HepG2 (cell line): ENCODE measurements around the gene ABCB7. TPM values are rescaled to one million over a fixed set of nuclear protein-coding genes. Genes with fewer than 3 reads are reported as not detected.

Experiments
- ATAC-seq: fragments of 200-7000 bp; cut with Tn5 transposase; 3 replicates; pipeline ENCODE4 v1.9.1; 2020; ENCODE audit warnings: mild to moderate bottlenecking, moderate library complexity
- Bru-seq: library from RNA; stranded (reverse); fragments of 400-500 nt; gene quantifications from one replicate; lab custom pipeline; 2021; lab: Mats Ljungman, UMichigan
- BruChase-seq, 2 experiments: library from RNA; stranded (reverse); fragments of 400-500 nt; gene quantifications; one replicate each; lab custom pipeline; 2021; lab: Mats Ljungman, UMichigan
- BruUV-seq: library from RNA; stranded (reverse); fragments of 400-500 nt; replicated peaks from 2 replicates; lab custom pipeline; 2021; lab: Mats Ljungman, UMichigan
- CTCF ChIA-PET: fragments of 300-600 bp; formaldehyde crosslinking; extraction: SDS; loops from one replicate; lab custom pipeline; 2021; ENCODE audit warnings: low total read pairs, inconsistent platforms, low intra/inter-chr PET ratio; lab: Yijun Ruan, JAX
- POLR2A ChIA-PET: fragments of 350-600 bp; sonication (Branson Sonifier 250); formaldehyde crosslinking; loops from one replicate; lab custom pipeline; 2020; ENCODE audit warnings: antibody characterized with exemption, inconsistent platforms; lab: Yijun Ruan, JAX
- DNase-seq: peaks from one replicate; pipeline ENCODE4 v3.0.0-alpha.2; 2015; ENCODE audit warnings: low spot score
- FAIRE-seq: peaks from 3 replicates; lab custom pipeline; 2011; peaks lifted over from hg19 to GRCh38; lab: Jason Lieb, UNC
- H2AFZ ChIP-seq: one replicate; pipeline ENCODE4 v1.6.1; 2011; ENCODE audit warnings: low read length, inconsistent platforms
- H3K27ac ChIP-seq: fragments of 300-600 bp; 3 replicates; pipeline ENCODE4 v1.8.0; 2011; ENCODE audit warnings: mixed run types, mild to moderate bottlenecking, mixed read lengths, low read length, inconsistent platforms; ENCODE audit not compliant: insufficient read depth; ENCODE audit errors: extremely low read length
- H3K27me3 ChIP-seq, 2 experiments: fragments of 200-600 bp in 1 of 2; 2 replicates in 1 of 2; 3 replicates in 1 of 2; pipeline versions ENCODE4 v1.6.0 to v1.8.0; 2011; ENCODE audit warnings: low read length in 2 of 2, mild to moderate bottlenecking in 2 of 2, moderate library complexity in 2 of 2, inconsistent platforms in 1 of 2; ENCODE audit not compliant: insufficient read depth in 2 of 2, control insufficient read depth in 1 of 2
- H3K36me3 ChIP-seq, 2 experiments: fragments of 200-600 bp in 1 of 2; replicated peaks in 1 of 2; 2 replicates in 1 of 2; 3 replicates in 1 of 2; pipeline versions ENCODE4 v1.5.1 to v1.8.0; 2011; ENCODE audit warnings: low read length in 2 of 2, inconsistent platforms in 1 of 2; ENCODE audit not compliant: insufficient read depth in 2 of 2, control insufficient read depth in 1 of 2
- H3K4me1 ChIP-seq: 2 replicates; pipeline ENCODE4 v1.5.1; 2012; ENCODE audit warnings: low read length, inconsistent platforms; ENCODE audit not compliant: insufficient read depth
- H3K4me2 ChIP-seq: 2 replicates; pipeline ENCODE4 v1.6.0; 2011; ENCODE audit warnings: low read depth, low read length, inconsistent platforms
- H3K4me3 ChIP-seq, 3 experiments: fragments of 200-600 bp in 1 of 3; sonication (generic), shearing (Covaris generic) in 1 of 3; replicated peaks in 1 of 3; 2 replicates each; pipeline ENCODE4 v1.5.1; 2011 to 2016; ENCODE audit warnings: low read length in 3 of 3, inconsistent platforms in 2 of 3, low read depth in 2 of 3, mild to moderate bottlenecking in 2 of 3, control low read depth in 1 of 3, mixed read lengths in 1 of 3; ENCODE audit not compliant: insufficient read depth in 1 of 3
- H3K79me2 ChIP-seq: one replicate; pipeline ENCODE4 v1.6.1; 2011; ENCODE audit warnings: low read length, inconsistent platforms; ENCODE audit not compliant: insufficient read depth
- H3K9ac ChIP-seq: 2 replicates; pipeline ENCODE4 v1.6.0; 2011; ENCODE audit warnings: mild to moderate bottlenecking, low read depth, low read length, inconsistent platforms; ENCODE audit not compliant: insufficient read depth
- H3K9me3 ChIP-seq: 2 replicates; pipeline ENCODE4 v1.5.1; 2012; ENCODE audit warnings: mild to moderate bottlenecking, low read length
- H4K20me1 ChIP-seq: 2 replicates; pipeline ENCODE4 v1.6.0; 2011; ENCODE audit warnings: inconsistent platforms, mild to moderate bottlenecking, low read length, moderate library complexity; ENCODE audit not compliant: insufficient read depth
- ELF1 ChIP-seq: sonication (generic); formaldehyde crosslinking; IDR thresholded peaks from 2 replicates; pipeline ENCODE4 v1.4.0; 2020; ENCODE audit warnings: missing genetic modification reagents
- GPN1 ChIP-seq: sonication (generic); formaldehyde crosslinking; IDR thresholded peaks from 2 replicates; pipeline ENCODE4 v1.5.1; 2020; ENCODE audit warnings: missing genetic modification reagents, borderline replicate concordance
- HNRNPL ChIP-seq: fragments of 200-400 bp; formaldehyde crosslinking; IDR thresholded peaks from 2 replicates; pipeline ENCODE4 v1.6.1; 2017; ENCODE audit warnings: mild to moderate bottlenecking, low read depth, low read length
- NR2F1 ChIP-seq, 2 experiments: fragments of 450-650 bp in 1 of 2; formaldehyde crosslinking in 1 of 2; IDR thresholded peaks; 2 replicates each; pipeline versions ENCODE4 v1.5.0 to v1.6.1; 2016 to 2020; ENCODE audit warnings: mild to moderate bottlenecking in 1 of 2, missing compliant biosample characterization in 1 of 2, missing genetic modification reagents in 1 of 2, moderate library complexity in 1 of 2
- SIX4 ChIP-seq: sonication (generic); formaldehyde crosslinking; IDR thresholded peaks from 2 replicates; pipeline ENCODE4 v1.4.0; 2020; ENCODE audit warnings: missing genetic modification reagents
- THAP7 ChIP-seq: sonication (generic); formaldehyde crosslinking; IDR thresholded peaks from 2 replicates; pipeline ENCODE4 v1.8.1; 2023; ENCODE audit warnings: mild to moderate bottlenecking, missing genetic modification reagents
- YEATS2 ChIP-seq: sonication (generic); formaldehyde crosslinking; IDR thresholded peaks from 2 replicates; pipeline ENCODE4 v1.4.0; 2020; ENCODE audit warnings: missing genetic modification reagents, borderline replicate concordance
- ZBTB14 ChIP-seq: sonication (generic); formaldehyde crosslinking; IDR thresholded peaks from 2 replicates; pipeline ENCODE4 v1.4.0; 2020; ENCODE audit warnings: missing genetic modification reagents
- ZFX ChIP-seq: sonication (generic); formaldehyde crosslinking; IDR thresholded peaks from 2 replicates; pipeline ENCODE4 v1.4.0; 2020; ENCODE audit warnings: mild to moderate bottlenecking, low read depth, missing genetic modification reagents, moderate library complexity
- ZMYM3 ChIP-seq: sonication (generic); formaldehyde crosslinking; IDR thresholded peaks from 2 replicates; pipeline ENCODE4 v1.5.1; 2020; ENCODE audit warnings: mild to moderate bottlenecking, missing genetic modification reagents
- ZNF121 ChIP-seq: sonication (generic); formaldehyde crosslinking; IDR thresholded peaks from 2 replicates; pipeline ENCODE4 v1.5.0; 2020; ENCODE audit warnings: mild to moderate bottlenecking, missing genetic modification reagents
- ZNF44 ChIP-seq: sonication (generic); formaldehyde crosslinking; IDR thresholded peaks from 2 replicates; pipeline ENCODE4 v1.5.1; 2020; ENCODE audit warnings: mild to moderate bottlenecking, missing genetic modification reagents
- ZNF530 ChIP-seq: sonication (generic); formaldehyde crosslinking; IDR thresholded peaks from 2 replicates; pipeline ENCODE4 v1.5.0; 2020; ENCODE audit warnings: low read depth, mild to moderate bottlenecking, missing genetic modification reagents
- WGBS: methylation state at CpG from one replicate; pipeline ENCODE4 v1.1.6; 2017; ENCODE audit warnings: low lambda C conversion rate; 5-methylcytosine and 5-hydroxymethylcytosine counted together
- in situ Hi-C: cut with HindIII; loops from 2 replicates; pipeline ENCODE4 v1.10.0; 2017; ENCODE audit warnings: low pct_unique_long_range_greater_than_20kb; ENCODE audit not compliant: extremely low pct_ligation_motif_present
- intact Hi-C: fragments of 100-400 bp; cut with micrococcal nuclease; formaldehyde crosslinking; loops from one replicate; pipeline ENCODE4 v1.10.0; 2022; ENCODE audit not compliant: unreplicated experiment
- long read RNA-seq, 2 experiments: library from RNA in 1 of 2; library from polyadenylated mRNA in 1 of 2; stranded (forward) in 1 of 2; unstranded in 1 of 2; transcript quantifications; one replicate each; pipeline ENCODE4 v2.0.0, GENCODE V29; 2019 to 2022
- polyA minus RNA-seq, 3 experiments: library from RNA; depleted of rRNA, polyadenylated mRNA; stranded (reverse); fragments of >200 nt; gene quantifications; 2 replicates each; pipeline ENCODE4 v1.2.3, GENCODE V29; 2011; ENCODE audit warnings: low replicate concordance in 1 of 3
- polyA plus RNA-seq, 8 experiments: library from polyadenylated mRNA; depleted of rRNA in 3 of 8; stranded (reverse) in 7 of 8; unstranded in 1 of 8; fragments of >200 nt; fragmentation: Illumina TruSeq in 4 of 8; extraction: Trizol in 4 of 8; gene quantifications; 2 replicates each; pipeline versions ENCODE4 v1.2.1 to v1.2.3, GENCODE V29; 2011 to 2016; ENCODE audit warnings: low read depth in 4 of 8, missing spikeins in 1 of 8, mixed read lengths in 1 of 8; ENCODE audit not compliant: insufficient read depth in 1 of 8
- total RNA-seq, 5 experiments: library from RNA; depleted of rRNA; stranded (reverse); fragments of >200 nt; fragmentation: Illumina TruSeq; extraction: Trizol; gene quantifications; 2 replicates each; pipeline ENCODE4 v1.2.3, GENCODE V29; 2016; ENCODE audit warnings: low read depth in 1 of 5

ABCB7 gene
- 27.7 and 29.9 TPM in 2 replicates for total RNA-seq (2016; rRNA removed; fragmentation: Illumina TruSeq; extraction: Trizol)
- 2.7 and 2.8 TPM in 2 replicates for total RNA-seq (2016; cell fraction: cytosol; rRNA removed; fragmentation: Illumina TruSeq; extraction: Trizol; ENCODE audit: low read depth)
- total RNA-seq (2016; cell fraction: insoluble cytoplasmic fraction; rRNA removed; fragmentation: Illumina TruSeq; extraction: Trizol): 26.4 and 27.2 TPM in 2 replicates
- 7.3 and 10.2 TPM in 2 replicates for total RNA-seq (2016; cell fraction: membrane; rRNA removed; fragmentation: Illumina TruSeq; extraction: Trizol)
- 25.9 and 29.6 TPM in 2 replicates for total RNA-seq (2016; cell fraction: nucleus; rRNA removed; fragmentation: Illumina TruSeq; extraction: Trizol)
- polyA plus RNA-seq (2011; rRNA removed): 19.3 and 28.7 TPM in 2 replicates
- 15.8 and 23.7 TPM in 2 replicates for polyA plus RNA-seq (2011; cell fraction: cytosol; rRNA removed)
- polyA plus RNA-seq (2011; cell fraction: nucleus; rRNA removed): 15.0 and 16.5 TPM in 2 replicates
- polyA plus RNA-seq (2012): 21.5 and 25.7 TPM in 2 replicates
- 1.8 and 2.6 TPM in 2 replicates for polyA plus RNA-seq (2016; cell fraction: cytosol; fragmentation: Illumina TruSeq; extraction: Trizol; ENCODE audit: low read depth)
- 15.3 and 16.2 TPM in 2 replicates for polyA plus RNA-seq (2016; cell fraction: insoluble cytoplasmic fraction; fragmentation: Illumina TruSeq; extraction: Trizol; ENCODE audit: low read depth)
- polyA plus RNA-seq (2016; cell fraction: membrane; fragmentation: Illumina TruSeq; extraction: Trizol; ENCODE audit: low read depth): 3.5 and 4.5 TPM in 2 replicates
- polyA plus RNA-seq (2016; cell fraction: nucleus; fragmentation: Illumina TruSeq; extraction: Trizol; ENCODE audit: insufficient read depth, low read depth): 20.6 and 22.3 TPM in 2 replicates
- 24.5 and 52.4 TPM in 2 replicates for polyA minus RNA-seq (2011; rRNA and poly(A)+ RNA removed; ENCODE audit: low replicate concordance)
- 17.7 and 18.6 TPM in 2 replicates for polyA minus RNA-seq (2011; cell fraction: cytosol; rRNA and poly(A)+ RNA removed)
- polyA minus RNA-seq (2011; cell fraction: nucleus; rRNA and poly(A)+ RNA removed): 26.4 and 28.1 TPM in 2 replicates
- Bru-seq, nascent RNA: percentile 68 among the genes with signal in this experiment
- BruChase-seq, experiment 1, labeled RNA remaining after a 6-hour chase: percentile 63 among the genes with signal in this experiment
- BruChase-seq, experiment 2, labeled RNA remaining after a 2-hour chase: percentile 63 among the genes with signal in this experiment
- long read RNA-seq, experiment 1, full-length matches to known transcripts: 12 of 19 reads
- long read RNA-seq, experiment 1, partial matches to known transcripts: 1 of 19 reads
- long read RNA-seq, experiment 1, other reads (novel, unspliced or antisense): 6 of 19 reads
- long read RNA-seq, experiment 2, full-length matches to known transcripts: 15 of 41 reads
- long read RNA-seq, experiment 2, partial matches to known transcripts: 13 of 41 reads
- long read RNA-seq, experiment 2, other reads (novel, unspliced or antisense): 13 of 41 reads

GRCh38 chrX:75155827-75156525, at the start of gene ABCB7:
ABCB7 (minus strand) TSS chrX:75156283; CDS start chrX:75156272, 11 bp downstream.
- Histone ChIP-seq H3K36me3 (no peaks in the 10 kb centered on the region), H3K4me2 (peak within 1 kb of the TSS; percentile 75), H3K79me2 (peaks cover 7% of the 10 kb centered on the region), H2AFZ (peak within 1 kb of the TSS; percentile 92), H3K27me3 (no peaks in the 10 kb centered on the region; a peak in 1 of 5 replicates), H3K27ac (peak within 1 kb of the TSS; percentile 82), H3K9me3 (no peaks in the 10 kb centered on the region), H3K4me3 (peak within 1 kb of the TSS; percentile 75 to 81 (median 77)), H4K20me1 (no peaks in the 10 kb centered on the region), H3K9ac (peak within 1 kb of the TSS; percentile 76), H3K4me1 (peaks cover 7% of the 10 kb centered on the region; the same call in 1 of the 2 replicates)
- WGBS: 0% methylated on average over 31 of the region's 35 CpGs
- in situ Hi-C loops (no loop called here), intact Hi-C loops (loop anchor here (5.0 kb wide), 1 partner anchor 116 kb away; the partner anchor contains the start of gene UPRT)
- ChIA-PET CTCF (no interaction called here), POLR2A (no interaction called here)
- peak; percentile 65 for DNase-seq
- no TSS peak for BruUV-seq
- peak; percentile 76 for FAIRE-seq
- peak; percentile 98 for ATAC-seq
- TF ChIP-seq GPN1 (no peak), HNRNPL (no peak), ZNF44 (CRISPR knock-in tag) (no peak), ELF1 (CRISPR knock-in tag) (no peak), ZNF530 (no peak), YEATS2 (0 out of 2 replicates have a peak, but pooled peaks have one; percentile 37), ZBTB14 (CRISPR knock-in tag) (no peak), ZNF121 (CRISPR knock-in tag) (no peak), ZMYM3 (CRISPR knock-in tag) (no peak), SIX4 (CRISPR knock-in tag) (no peak), THAP7 (CRISPR knock-in tag) (0 out of 2 replicates have a peak, but pooled peaks have one; percentile 36), NR2F1 (CRISPR knock-in tag; IDR thresholded peaks at IDR 0.05) (peak in 1 of 2 experiments; percentile 84; a peak in 3 of 4 replicates), ZFX (CRISPR knock-in tag) (peak; percentile 44; the same call in 1 of the 2 replicates)
